HS-27A (cell line): Measurements from ENCODE around the gene ADAM12.

ENCODE experiments used
- DNase-seq: peaks from one replicate; pipeline ENCODE4 v3.0.0-alpha.2; 2012; ENCODE audit warnings: low read depth, missing footprints

Gene ADAM12

DNA sequence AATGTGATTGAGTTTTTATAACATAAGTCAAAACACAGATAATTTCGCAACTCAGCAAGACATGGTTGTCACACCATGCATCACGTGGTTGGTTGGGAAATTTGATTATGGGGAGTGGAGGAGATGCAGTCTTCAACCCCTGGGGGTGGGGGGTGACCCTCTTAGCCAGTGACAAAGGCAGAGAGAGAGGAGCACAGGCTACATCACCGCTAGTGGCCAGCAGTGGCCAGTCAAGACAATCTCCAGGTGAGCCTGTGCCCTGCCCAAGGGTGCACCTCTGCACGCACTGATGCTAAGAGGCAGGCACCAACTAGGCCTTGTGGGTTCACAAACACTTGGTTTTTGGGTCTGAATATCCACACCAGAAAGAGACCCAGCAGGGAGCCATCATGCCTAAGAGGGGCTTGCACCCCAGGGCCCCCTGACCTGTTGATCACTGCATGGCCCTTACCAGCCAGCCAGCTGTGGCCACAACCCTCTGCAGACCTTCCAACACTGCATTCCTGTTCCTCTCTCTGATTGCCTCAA lies 247.5 kb downstream of the ADAM12 start:
- DNase-seq: no peak

DNA sequence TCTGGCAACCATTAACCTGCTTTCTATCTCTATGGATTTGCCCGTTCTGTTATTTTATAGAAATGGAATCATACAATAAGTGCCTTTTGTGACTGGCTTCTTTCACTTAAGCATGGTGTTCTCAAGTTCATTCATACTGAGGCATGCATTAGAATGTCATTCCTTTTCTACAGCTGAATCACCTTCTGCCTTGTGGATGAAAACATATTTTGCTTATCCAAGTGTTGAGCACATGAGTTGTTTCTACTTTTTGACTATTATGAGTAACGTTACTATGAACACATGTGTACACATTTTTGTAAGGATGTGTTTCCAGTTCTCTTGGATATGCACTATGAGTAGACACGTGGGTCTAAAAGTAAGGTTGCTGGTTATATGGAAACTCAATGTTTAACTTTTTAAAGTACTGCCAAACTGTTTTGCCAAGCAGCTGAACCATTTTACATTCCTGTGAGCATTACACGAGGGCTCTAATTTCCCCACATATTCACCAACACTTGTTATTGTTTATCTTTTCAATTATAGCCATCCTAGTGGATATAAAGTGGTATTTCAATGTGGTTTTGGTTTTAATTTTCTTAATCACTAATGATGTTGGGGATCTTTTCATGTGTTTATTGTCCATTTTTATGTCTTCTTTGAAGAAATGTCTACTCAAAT lies 250.6 kb downstream of the ADAM12 start:
- no peak for DNase-seq

DNA sequence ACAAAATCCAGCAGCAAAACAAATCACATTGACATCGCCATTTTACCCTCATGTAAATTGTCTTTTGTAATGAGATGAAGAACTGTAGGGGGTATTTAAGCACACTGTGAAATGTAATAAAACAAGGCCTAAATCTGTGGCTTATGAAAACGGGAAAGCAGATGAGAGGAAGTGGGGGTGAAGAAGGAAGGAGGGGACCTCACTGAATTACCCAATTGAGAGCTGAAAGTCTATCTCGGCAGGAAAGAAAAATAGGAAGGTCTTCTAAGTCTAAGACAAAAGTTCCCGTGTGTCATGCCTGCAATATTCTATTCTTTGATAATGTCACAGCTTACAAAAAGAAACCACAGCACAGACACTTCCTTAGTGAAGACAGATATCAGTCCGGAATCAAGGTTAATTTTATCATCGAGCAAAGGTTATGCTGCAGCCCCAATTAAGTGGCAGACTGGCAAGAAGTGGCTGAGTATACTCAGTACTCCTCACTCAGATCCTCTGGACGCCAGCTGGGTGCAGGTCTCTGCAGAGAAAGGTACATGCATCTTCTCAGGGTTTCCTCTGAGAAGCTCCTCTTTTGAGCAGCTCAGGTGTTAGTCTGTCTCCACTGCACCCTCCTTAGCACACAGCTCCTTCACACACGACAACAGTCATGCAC lies 252.2 kb downstream of the ADAM12 start:
- DNase-seq: no peak

DNA sequence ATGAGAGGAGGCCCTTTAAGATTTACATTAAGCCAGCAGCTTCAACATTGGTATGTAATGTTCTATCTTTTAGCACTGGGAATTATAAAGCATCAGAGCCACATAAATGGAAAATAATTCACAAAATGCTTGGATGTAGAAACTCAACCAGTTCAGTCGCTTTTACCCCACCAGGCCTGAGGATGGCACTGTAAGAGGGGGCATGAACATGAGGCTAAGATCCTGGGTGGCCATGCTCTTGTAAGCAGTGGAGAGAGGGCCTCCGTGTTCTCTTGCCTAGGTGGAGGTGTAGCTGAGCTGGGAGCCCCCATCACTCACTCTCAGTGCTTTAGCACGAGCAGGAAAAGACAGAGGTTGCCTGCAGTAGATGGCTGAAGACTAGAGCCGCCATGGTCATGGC lies 253.1 kb downstream of the ADAM12 start:
- no peak for DNase-seq

DNA sequence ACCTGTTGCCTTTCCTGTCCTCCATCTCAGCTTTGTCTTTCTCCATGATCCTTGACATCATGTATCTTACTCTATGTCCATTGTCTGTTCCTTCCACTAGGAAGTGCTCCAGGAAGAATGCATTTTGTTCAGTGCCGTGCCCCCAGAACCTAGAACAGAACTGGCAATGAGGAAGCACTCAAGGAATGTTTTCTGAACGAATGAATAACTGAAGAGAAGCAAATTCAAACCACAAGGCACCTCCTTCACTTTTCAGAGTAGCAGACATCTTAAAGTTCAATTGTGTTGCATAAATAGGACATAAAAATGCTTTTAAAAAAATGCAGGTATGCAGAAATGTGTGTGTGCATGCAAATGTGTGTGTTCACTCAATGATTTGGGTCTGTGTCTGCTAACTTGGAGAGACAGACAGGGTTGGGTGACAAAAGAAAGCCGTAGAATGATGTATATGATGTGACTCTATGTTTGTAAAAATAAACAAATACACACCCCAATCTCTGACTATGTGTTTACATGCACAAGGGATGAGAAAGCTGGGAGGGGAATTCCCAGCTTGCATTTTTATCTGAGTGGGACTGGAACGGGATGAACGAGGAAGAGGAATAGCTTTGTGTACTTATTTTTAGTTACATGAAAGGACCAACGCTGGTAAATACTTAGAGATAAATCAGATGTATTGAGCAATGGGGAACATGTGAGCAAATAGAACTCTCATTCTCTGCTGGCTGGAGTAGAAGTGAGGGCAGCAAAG lies 254.2 kb downstream of the ADAM12 start:
- no peak for DNase-seq

DNA sequence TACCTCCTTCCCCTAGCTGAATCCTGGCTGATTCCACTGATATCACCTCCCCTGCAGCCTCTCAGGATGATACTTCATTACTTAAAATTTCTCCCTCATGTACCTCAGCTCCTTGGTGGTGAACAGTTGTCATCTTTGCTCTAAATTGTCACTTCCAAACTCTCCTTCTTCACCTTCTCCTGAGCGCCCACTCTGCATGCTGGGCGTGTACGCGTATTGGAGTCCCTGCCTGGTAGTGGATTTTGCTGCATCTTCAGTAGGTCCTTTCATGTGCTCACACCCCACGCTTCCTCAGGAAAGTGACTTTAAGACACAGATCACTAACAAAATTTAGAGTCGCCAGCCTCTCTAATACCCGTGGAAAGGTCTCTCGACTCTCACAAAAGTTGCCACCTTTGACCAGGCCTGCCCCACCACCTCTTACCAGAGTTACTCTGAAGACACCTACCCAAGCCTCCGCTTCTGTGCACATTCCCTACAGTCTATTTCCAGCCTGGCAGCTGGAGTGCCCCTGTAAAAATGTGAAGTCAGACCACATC lies 255.1 kb downstream of the ADAM12 start:
- no peak for DNase-seq

DNA sequence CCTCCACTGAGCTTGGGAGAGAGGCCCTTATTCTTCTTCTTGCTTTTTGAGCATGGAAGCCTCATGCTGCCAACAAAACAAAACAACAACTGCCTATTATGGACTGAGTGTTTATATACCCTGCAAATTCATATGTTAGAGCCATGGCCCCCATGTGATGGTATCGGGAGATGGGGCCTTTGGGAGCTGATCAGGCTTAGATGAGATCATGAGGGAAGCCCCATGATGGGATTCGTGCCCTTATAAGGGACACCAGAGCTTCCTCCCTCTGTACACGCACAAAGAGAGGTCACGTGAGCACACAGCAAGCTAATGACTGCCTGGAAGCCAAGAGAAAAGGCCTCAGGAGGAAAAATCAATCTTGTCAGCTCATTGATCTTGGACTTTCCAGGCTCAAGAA lies 256.9 kb downstream of the ADAM12 start:
- no peak for DNase-seq

DNA sequence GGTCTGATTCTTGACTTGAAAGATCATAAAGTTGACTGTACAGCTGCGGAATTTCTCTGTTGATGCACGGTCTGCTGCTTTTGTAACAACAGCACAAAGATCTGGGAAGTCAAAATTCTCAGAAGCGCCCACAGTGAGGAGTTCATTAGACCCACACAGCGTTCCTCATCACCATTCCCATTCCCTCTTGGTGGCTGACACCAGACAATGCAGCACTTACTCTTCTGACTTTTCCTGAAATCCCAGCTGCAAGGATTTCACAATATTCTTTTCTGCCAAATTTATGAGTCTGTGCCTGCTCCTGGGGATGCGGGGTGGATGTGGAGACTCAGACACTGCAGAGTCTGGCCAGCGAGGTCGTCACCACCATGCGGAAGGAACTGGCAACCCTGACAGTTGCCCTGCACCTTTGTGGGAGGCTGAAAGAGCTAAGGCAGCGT lies 258.0 kb downstream of the ADAM12 start:
- DNase-seq: no peak

DNA sequence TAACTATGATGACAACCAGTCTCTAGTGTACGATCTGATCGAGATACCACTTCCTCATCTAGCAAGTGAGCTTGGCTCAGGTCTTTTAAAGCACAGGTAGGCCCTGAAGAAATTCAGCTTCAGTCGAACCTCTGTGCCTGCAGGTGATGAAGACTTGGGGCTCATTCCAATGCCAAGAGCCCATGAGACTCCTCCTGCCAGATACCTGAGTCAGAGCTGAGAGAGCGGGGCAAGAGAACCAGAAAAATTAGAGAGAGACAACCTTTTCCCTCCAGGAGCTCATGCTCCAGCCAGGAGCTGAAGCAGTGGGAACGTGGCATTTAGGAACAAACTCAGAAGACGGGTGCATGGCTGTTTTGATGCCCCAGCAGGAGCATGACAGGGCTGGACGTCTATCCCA lies 259.3 kb downstream of the ADAM12 start:
- no peak for DNase-seq

DNA sequence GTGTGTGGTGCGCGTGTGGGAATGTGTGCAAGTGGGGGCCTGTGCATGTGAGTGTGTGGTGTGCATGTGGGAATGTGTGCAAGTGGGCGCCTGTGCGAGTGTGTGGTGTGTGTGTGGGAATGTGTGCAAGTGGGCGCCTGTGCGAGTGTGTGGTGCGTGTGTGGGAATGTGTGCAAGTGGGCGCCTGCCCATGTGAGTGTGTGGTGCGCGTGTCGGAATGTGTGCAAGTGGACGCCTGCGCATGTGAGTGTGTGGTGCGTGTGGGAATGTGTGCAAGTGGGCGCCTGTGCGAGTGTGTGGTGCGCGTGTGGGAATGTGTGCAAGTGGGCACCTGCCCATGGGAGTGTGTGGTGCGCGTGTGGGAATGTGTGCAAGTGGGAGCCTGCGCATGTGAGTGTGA lies 259.7 kb downstream of the ADAM12 start:
- no peak for DNase-seq

DNA sequence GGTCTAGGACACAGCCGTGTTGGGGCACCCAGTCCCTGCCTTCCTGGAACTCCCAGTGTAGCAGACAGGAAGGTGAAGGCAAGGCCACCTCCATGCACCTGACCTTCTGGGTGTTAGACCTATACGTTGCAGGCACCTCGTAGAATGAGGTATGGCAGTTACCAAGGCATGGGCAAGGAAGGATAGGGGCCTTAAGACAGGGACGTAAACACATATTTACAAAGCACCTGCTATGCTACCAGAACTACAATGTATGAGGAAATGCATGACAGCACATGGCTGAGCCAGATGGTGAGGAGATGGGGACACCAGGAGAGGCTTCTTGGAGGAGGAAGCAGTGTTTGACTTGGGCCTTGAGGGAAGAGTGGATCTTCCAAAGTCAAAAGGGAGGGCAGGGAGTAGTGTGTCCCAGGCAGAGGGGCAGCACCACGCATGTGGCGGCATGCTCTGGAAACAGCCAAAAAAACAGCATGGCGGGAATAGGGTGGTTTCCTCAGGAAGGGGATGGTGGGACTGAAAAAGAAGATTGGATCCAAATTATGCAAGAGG lies 260.7 kb downstream of the ADAM12 start:
- DNase-seq: no peak

DNA sequence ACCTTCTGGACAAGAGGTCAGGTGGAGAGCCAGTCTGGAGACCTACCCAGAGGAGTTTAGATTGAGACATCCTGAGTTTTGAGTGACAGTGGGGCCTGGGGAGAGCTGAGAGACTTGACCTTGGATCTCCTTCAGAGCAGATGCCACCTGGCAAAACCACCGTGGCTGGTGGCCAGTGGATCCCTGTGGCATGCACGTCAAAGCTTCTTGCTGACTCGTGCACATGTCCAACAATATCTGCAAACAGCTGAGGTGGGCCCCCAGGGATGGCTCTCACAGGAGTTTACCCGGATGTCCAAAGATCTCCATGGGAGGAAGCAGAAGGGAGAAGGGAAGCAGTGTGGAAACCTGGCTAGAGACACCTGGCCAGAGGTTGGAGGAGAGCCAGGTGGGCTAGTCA lies 261.4 kb downstream of the ADAM12 start:
- no peak for DNase-seq

DNA sequence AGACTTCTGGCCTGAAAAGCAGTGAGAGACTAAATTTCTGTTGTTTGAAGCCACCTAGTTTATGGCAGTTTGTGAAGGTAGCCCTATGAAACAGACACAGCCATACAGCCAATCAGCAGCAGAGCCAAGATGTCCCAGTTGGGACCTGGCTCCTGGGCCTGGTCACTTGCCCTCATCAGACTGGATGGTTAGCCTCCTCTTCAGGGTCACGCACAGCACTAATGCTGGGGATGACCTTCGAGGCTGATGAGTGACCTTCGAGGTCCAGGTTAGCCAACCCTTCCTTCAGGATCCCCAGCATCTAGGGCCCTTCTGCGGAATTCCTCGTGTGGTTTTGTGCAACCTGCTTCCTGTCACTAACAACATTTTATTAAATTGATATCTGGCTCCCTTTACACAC lies 262.3 kb downstream of the ADAM12 start:
- DNase-seq: no peak

DNA sequence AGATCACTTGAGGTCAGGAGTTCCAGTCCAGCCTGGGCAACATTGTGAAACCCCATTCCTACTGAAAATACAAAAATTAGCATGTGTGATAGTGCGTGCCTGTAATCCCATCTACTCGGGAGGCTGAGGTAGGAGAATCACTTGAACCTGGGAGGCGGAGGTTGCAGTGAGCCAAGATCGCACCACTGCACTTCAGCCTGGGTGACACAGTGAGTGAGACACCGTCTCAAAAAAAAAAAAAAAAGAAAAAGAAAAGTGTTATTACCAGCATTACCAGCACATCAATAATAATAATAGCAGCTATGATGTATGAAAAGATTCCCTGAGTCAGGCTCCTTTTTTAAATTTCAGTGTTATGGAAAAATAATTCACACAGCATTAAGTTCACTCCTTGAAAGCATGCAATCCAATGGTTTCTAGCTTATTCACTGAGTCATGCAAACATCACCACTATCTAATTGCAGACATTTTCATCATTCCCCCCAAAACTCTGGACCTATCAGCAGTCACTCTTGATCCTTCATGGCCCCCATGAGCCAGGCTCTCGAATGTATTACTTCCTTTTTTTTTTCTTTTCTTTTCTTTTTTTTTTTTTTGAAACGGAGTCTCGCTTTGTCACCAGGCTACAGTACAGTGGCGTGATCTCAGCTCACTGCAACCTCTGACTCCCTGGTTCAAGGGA lies 263.5 kb downstream of the ADAM12 start:
- no peak for DNase-seq

DNA sequence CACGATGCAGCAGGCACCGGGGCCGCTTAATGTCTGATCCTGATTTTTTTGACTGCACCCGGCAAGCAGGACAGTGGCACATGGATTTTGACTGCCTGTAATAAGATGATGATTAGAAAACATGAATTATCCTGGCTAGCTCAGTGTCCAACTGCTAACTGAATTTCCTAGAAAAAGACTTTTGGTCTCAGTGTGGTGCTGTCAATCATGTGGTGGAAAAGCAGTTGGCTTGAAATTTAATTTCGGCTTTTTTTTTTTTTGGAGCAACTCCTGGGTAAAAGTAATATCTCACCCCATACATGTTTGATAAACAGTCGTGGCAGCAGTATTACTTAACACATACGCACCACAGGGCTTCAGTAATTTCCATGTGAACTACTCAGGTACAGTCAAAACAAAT lies 264.2 kb downstream of the ADAM12 start:
- DNase-seq: no peak

DNA sequence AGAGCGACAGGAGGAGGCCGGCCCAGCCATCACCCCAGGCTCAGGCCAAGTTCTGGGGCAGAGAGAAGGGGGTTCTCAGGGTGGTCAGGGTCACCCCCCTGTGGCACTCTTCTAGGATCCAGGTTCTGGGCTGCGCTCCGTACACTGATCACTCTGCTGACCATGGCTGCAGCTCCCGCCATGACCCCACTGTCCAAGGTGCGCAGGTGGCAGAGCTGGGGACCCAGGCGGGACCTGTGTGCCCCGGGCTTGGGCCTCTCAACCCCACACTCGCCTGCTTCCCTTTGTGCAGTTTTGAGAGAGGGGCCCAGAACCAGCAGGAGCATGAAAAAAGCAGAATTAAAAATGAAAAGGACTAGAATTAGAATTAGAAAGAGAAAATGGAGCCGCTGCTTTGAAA lies 264.8 kb downstream of the ADAM12 start:
- DNase-seq: no peak

DNA sequence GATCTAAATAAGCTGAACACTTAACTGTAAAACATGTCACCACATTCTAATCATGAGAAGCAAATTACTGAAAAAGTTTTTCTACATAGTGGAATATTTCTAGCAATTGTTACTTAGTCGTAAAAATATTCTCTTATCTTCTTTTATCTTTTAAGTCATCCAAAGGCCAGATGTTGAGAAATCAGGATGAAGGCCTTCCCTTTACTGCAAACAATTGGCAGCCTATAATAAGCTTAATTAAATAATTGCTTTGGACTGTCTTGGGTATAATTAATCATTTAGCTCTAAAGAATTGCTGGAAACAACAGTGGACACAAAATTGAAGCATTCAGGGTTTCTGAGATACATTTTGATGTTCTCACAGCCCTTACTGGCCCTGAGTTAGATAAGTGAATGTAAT lies 265.4 kb downstream of the ADAM12 start:
- no peak for DNase-seq

DNA sequence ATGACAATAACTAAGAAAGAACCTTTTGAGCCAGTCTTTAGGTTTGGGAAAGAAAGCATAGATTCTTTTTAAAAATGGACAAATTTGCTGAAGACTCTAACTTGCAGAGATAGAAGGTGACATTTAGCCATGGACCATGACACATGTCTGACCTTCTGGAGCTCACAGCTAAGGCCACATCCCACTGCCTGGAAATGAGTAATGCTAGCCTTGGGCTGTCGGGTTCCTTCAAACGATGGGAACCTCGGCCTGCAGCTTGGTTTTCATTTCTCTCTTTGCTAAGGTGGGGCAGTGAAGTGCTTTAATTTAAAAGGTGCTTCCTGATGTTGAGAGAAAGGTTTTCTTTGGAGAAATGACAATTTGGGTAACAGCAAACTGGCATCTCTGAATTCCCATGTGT lies 268.7 kb downstream of the ADAM12 start:
- no peak for DNase-seq

DNA sequence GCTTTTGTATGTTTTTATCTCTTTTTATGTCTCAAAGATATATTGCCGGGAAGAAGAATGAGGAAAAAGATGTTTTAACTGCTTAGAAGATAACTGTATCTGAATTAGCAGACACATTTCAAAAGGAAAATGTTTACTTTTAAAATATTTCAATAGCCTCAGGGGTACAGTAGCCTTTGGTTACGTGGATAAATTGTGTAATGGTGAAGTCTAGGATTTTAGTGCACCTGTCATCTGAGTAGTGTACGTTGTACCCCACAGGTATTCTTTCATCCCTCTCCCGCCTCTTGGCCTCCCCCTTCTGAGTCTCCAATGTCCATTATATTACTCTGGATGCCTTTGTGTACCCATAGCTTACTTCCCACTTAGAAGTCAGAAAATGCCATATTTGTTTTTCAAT lies 269.8 kb downstream of the ADAM12 start:
- no peak for DNase-seq

DNA sequence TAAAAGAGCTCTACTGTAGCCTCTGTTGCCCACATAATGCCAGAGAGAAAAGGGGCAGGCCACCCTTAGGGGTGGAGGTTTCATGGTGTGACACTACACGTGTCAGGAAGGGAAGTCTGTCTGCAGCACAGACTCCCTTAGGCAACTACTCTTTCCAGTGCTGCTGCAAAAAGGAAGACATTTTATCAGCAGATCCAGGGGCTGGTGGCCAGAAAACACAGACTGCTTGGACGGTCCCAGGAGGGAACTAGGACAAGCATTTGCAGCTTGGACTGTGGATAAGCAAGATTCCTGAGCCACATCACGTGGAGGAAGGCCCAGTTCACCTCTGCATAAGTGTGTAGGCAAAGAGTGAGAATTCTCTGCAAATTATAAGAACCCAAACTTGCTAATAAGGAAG lies 271.1 kb downstream of the ADAM12 start:
- DNase-seq: no peak

DNA sequence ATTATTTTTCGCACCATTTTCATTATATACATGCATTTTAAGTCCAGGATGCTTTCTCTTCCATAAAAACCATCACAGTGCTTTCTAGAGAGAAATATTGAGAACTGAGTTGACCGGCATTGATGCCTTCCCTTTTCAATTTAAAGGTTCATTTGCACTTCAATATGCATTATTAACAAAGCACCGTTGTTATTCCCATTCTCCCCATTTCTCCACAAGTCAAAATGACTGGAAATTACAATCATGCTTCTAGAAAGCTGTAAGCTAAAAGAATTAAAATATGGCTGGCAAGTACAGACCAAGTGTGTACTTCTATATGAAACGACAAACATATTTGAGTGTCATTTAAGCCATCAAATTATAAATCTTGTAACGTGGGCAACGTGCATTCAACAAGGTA lies 272.4 kb downstream of the ADAM12 start:
- no peak for DNase-seq
